ENCODE data around the gene MBD5.

GRCh38 chr2:148531669-148532428, 511.0 kb downstream of the MBD5 start:
- TF ChIP-seq CTCF (IDR thresholded peaks at IDR 0.05) (no peak), EZH2 (IDR thresholded peaks at IDR 0.05; ENCODE audit: borderline replicate concordance, insufficient read depth, low read depth, low read length, poor library complexity, severe bottlenecking) (no peak)
